OCI-LY7 (cell line): ENCODE measurements around the gene TRAF6.

Source experiments
- CTCF ChIP-seq: fragments of 200-600 bp; sonication (generic); conservative IDR thresholded peaks from 2 replicates; pipeline ENCODE4 v1.5.1; 2014; ENCODE audit warnings: mild to moderate bottlenecking, antibody characterized with exemption, low read length, moderate library complexity, mixed read lengths
- EZH2phosphoT487 ChIP-seq: fragments of 200-600 bp; sonication (generic); IDR thresholded peaks from 2 replicates; pipeline ENCODE4 v1.6.1; 2018; ENCODE audit warnings: low read depth, borderline replicate concordance, mild to moderate bottlenecking, mixed run types, antibody characterized with exemption, low read length, moderate library complexity, mixed read lengths

GRCh38 chr11:36490026-36490806 lies 19.9 kb downstream of the TRAF6 start:
- TF ChIP-seq CTCF (no peak), EZH2phosphoT487 (no peak)
